Astrocyte (in vitro differentiated cells and primary cell): ENCODE results near the gene NTRK1.

Source experiments
- CTCF ChIP-seq: IDR thresholded peaks from 2 replicates; pipeline ENCODE4 v1.5.1; 2011; ENCODE audit warnings: low read depth, mild to moderate bottlenecking, inconsistent platforms, low read length, moderate library complexity; ENCODE audit not compliant: insufficient read depth
- EZH2 ChIP-seq: IDR thresholded peaks from 2 replicates; pipeline ENCODE4 v1.6.1; 2012; ENCODE audit warnings: mild to moderate bottlenecking, low read length, inconsistent platforms; ENCODE audit not compliant: insufficient read depth

GRCh38 chr1:156815307-156815826 lies 45.3 kb upstream of the NTRK1 start:
- TF ChIP-seq CTCF: no peak
- TF ChIP-seq EZH2: no peak
